AG04450 (cell line): ENCODE measurements around the gene XYLT1. TPM values are rescaled to one million over a fixed set of nuclear protein-coding genes. Genes with fewer than 3 reads are reported as not detected.
"Not testable (repeated sequence)": the region's sequence is repeated elsewhere in the genome, so short reads cannot be mapped to it uniquely, and the experiment has no call there.

ENCODE experiments used
- CTCF ChIA-PET: fragments of 300-600, 350-600 bp; formaldehyde crosslinking; extraction: SDS; loops from one replicate; lab custom pipeline; 2022; ENCODE audit warnings: antibody characterized with exemption, inconsistent platforms; lab: Charles Lee
- POLR2A ChIA-PET: fragments of 350-600 bp; formaldehyde crosslinking; extraction: SDS; loops from one replicate; lab custom pipeline; 2021; ENCODE audit warnings: antibody characterized with exemption, inconsistent platforms; lab: Yijun Ruan, JAX
- DNase-seq: peaks from one replicate; pipeline ENCODE4 v3.0.0-alpha.2; 2011; ENCODE audit warnings: low read depth, low spot score
- H3K27ac ChIP-seq: one replicate; pipeline ENCODE4 v1.5.1; 2012; ENCODE audit warnings: low read depth, low read length, control low read depth
- H3K27me3 ChIP-seq: one replicate; pipeline ENCODE4 v1.6.0; 2012; ENCODE audit warnings: low read length; ENCODE audit not compliant: control insufficient read depth, insufficient read depth
- H3K4me3 ChIP-seq: 2 replicates; pipeline ENCODE4 v1.5.1; 2011; ENCODE audit warnings: mild to moderate bottlenecking, low read depth, low read length, control low read depth
- H3K9me3 ChIP-seq: 2 replicates; pipeline ENCODE4 v1.5.1; 2012; ENCODE audit warnings: low read length; ENCODE audit not compliant: control insufficient read depth, insufficient read depth
- polyA plus RNA-seq: library from polyadenylated mRNA; depleted of rRNA; stranded (reverse); fragments of >200 nt; gene quantifications from 2 replicates; pipeline ENCODE4 v1.2.3, GENCODE V29; 2011
- TF ChIP-seq, protein P1 (sequence below): IDR thresholded peaks from 2 replicates; pipeline ENCODE4 v1.5.1; 2011; ENCODE audit warnings: low read depth, low read length, control low read depth, inconsistent platforms

XYLT1 gene
- polyA plus RNA-seq, 1 experiment = 6.7 TPM

GRCh38 chr16:17412791-17413190 lies 58.0 kb downstream of the XYLT1 start:
- no peak for DNase-seq
- Histone ChIP-seq H3K4me3 (no peak overlapping the region), H3K27me3 (no peaks in the 10 kb centered on the region), H3K9me3 (no peaks in the 10 kb centered on the region), H3K27ac (no peak overlapping the region)
- TF ChIP-seq, protein P1, sequence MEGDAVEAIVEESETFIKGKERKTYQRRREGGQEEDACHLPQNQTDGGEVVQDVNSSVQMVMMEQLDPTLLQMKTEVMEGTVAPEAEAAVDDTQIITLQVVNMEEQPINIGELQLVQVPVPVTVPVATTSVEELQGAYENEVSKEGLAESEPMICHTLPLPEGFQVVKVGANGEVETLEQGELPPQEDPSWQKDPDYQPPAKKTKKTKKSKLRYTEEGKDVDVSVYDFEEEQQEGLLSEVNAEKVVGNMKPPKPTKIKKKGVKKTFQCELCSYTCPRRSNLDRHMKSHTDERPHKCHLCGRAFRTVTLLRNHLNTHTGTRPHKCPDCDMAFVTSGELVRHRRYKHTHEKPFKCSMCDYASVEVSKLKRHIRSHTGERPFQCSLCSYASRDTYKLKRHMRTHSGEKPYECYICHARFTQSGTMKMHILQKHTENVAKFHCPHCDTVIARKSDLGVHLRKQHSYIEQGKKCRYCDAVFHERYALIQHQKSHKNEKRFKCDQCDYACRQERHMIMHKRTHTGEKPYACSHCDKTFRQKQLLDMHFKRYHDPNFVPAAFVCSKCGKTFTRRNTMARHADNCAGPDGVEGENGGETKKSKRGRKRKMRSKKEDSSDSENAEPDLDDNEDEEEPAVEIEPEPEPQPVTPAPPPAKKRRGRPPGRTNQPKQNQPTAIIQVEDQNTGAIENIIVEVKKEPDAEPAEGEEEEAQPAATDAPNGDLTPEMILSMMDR = no peak
- POLR2A ChIA-PET = no interaction called here
- CTCF ChIA-PET = no interaction called here

GRCh38 chr16:17412221-17412620 lies 58.5 kb downstream of the XYLT1 start:
- TF ChIP-seq, protein P1 = no peak
- no peaks in the 10 kb centered on the region for H3K27me3 ChIP-seq
- ChIA-PET CTCF (no interaction called here), POLR2A (no interaction called here)
- no peaks in the 10 kb centered on the region for H3K9me3 ChIP-seq
- no peak overlapping the region for H3K27ac ChIP-seq
- no peak overlapping the region for H3K4me3 ChIP-seq
- no peak for DNase-seq

GRCh38 chr16:17411263-17411662 lies 59.5 kb downstream of the XYLT1 start:
- ChIA-PET POLR2A (no interaction called here), CTCF (interaction anchor here (0.7 kb wide), 1 partner anchor 553 kb away, joined by 3 read pairs; no protein-coding TSS in a partner anchor)

DNA sequence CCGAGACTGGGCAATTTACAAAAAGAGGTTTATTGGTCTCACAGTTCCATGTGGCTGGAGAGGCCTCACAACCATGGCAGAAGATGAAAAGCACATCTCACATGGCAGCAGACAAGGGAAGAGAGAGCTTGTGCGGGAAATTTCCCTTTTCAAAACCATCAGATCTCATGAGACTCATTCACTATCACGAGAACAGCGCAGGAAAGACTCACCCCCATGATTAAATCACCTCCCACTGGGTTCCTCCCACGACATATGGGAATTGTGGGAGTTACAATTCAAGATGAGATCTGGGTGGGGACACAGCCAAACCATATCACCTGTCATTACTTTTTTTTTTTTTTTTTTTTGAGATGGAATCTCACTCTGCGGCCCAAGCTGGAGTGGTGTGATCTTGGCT lies 60.4 kb downstream of the XYLT1 start:
- POLR2A ChIA-PET, H3K27ac ChIP-seq, CTCF ChIA-PET, H3K27me3 ChIP-seq, DNase-seq, H3K4me3 ChIP-seq, H3K9me3 ChIP-seq: not testable (repeated sequence)

More at GRCh38 chr16:17411263-17411662, 59.5 kb downstream of the XYLT1 start:
- H3K27me3 ChIP-seq = no peaks in the 10 kb centered on the region
- H3K9me3 ChIP-seq = no peaks in the 10 kb centered on the region
- no peak overlapping the region for H3K4me3 ChIP-seq
- no peak overlapping the region for H3K27ac ChIP-seq
- TF ChIP-seq, protein P1 = no peak
- no peak for DNase-seq

GRCh38 chr16:17409894-17410293 lies 60.9 kb downstream of the XYLT1 start:
- Histone ChIP-seq H3K27me3 (no peaks in the 10 kb centered on the region), H3K9me3 (no peaks in the 10 kb centered on the region), H3K4me3 (no peak overlapping the region), H3K27ac (no peak overlapping the region)
- no peak for DNase-seq
- TF ChIP-seq, protein P1 = no peak
- ChIA-PET POLR2A (no interaction called here), CTCF (no interaction called here)
